PC-9 (cell line): ENCODE data around the gene LCN10. TPM values are rescaled to one million over a fixed set of nuclear protein-coding genes. Genes with fewer than 3 reads are reported as not detected.

Source experiments
- BruUV-seq: library from RNA; stranded (reverse); fragments of 400-500 nt; replicated peaks from 2 replicates; lab custom pipeline; 2021; lab: Mats Ljungman, UMichigan
- CTCF ChIA-PET: fragments of 300-600 bp; sonication (Branson Sonifier 250); formaldehyde crosslinking; loops from one replicate; lab custom pipeline; 2022; ENCODE audit warnings: antibody characterized with exemption; lab: Charles Lee
- POLR2A ChIA-PET: fragments of 300-600 bp; sonication (Branson Sonifier 250); formaldehyde crosslinking; loops from one replicate; lab custom pipeline; 2022; ENCODE audit warnings: antibody characterized with exemption; ENCODE audit not compliant: unreplicated experiment; lab: Charles Lee
- DNase-seq, 2 experiments: peaks; one replicate each; pipeline versions ENCODE4 v3.0.0 to v3.0.0-alpha.2; 2015 to 2022; ENCODE audit warnings: mixed read lengths in 1 of 2
- H2AFZ ChIP-seq: fragments of 200-600 bp; sonication (generic); 2 replicates; pipeline ENCODE4 v1.8.1; 2017; ENCODE audit warnings: antibody characterized with exemption
- H3F3A ChIP-seq: fragments of 200-600 bp; sonication (generic); 2 replicates; pipeline ENCODE4 v1.8.1; 2017; ENCODE audit warnings: antibody characterized with exemption, mild to moderate bottlenecking, low read depth; ENCODE audit not compliant: insufficient read depth
- H3K27ac ChIP-seq: fragments of 200-600 bp; sonication (generic); 2 replicates; pipeline ENCODE4 v1.6.1; 2016; ENCODE audit warnings: mixed run types
- H3K27me3 ChIP-seq: fragments of 200-600 bp; sonication (generic); 2 replicates; pipeline ENCODE4 v1.6.1; 2016; ENCODE audit warnings: low read depth, mixed run types; ENCODE audit not compliant: insufficient read depth
- H3K36me3 ChIP-seq: fragments of 200-600 bp; sonication (generic); 2 replicates; pipeline ENCODE4 v1.6.1; 2016; ENCODE audit warnings: low read depth, mixed run types
- H3K4me1 ChIP-seq: fragments of 200-600 bp; sonication (generic); replicated peaks from 2 replicates; pipeline ENCODE4 v1.6.1; 2016; ENCODE audit warnings: mixed run types; ENCODE audit not compliant: insufficient read depth
- H3K4me2 ChIP-seq: fragments of 200-600 bp; sonication (generic); 2 replicates; pipeline ENCODE4 v1.6.1; 2017; ENCODE audit warnings: mixed run types
- H3K4me3 ChIP-seq: fragments of 200-600 bp; sonication (generic); 2 replicates; pipeline ENCODE4 v1.6.1; 2016; ENCODE audit warnings: mixed run types
- H3K79me2 ChIP-seq: fragments of 200-600 bp; sonication (generic); 2 replicates; pipeline ENCODE4 v1.6.1; 2017; ENCODE audit warnings: low read depth, mixed run types
- H3K9me2 ChIP-seq: fragments of 200-600 bp; sonication (generic); 2 replicates; pipeline ENCODE4 v1.8.1; 2017; ENCODE audit warnings: mild to moderate bottlenecking; ENCODE audit not compliant: insufficient read depth
- H3K9me3 ChIP-seq: fragments of 200-600 bp; sonication (generic); 2 replicates; pipeline ENCODE4 v1.8.1; 2016; ENCODE audit warnings: low read depth; ENCODE audit not compliant: insufficient read depth
- H4K20me1 ChIP-seq: fragments of 200-600 bp; sonication (generic); 2 replicates; pipeline ENCODE4 v1.8.1; 2017; ENCODE audit not compliant: insufficient read depth
- EZH2 ChIP-seq: fragments of 200-600 bp; sonication (generic); IDR thresholded peaks from 2 replicates; pipeline ENCODE4 v1.8.0; 2017; ENCODE audit warnings: antibody characterized with exemption, low read depth
- intact Hi-C: fragments of 100-400 bp; cut with micrococcal nuclease; formaldehyde crosslinking; loops from one replicate; pipeline ENCODE4 v1.10.0; 2022; ENCODE audit not compliant: unreplicated experiment
- total RNA-seq: library from RNA; stranded (reverse); gene quantifications from 2 replicates; pipeline ENCODE4 v1.2.3, GENCODE V29; 2021
- TF ChIP-seq, protein P1 (sequence below): fragments of 200-600 bp; sonication (generic); conservative IDR thresholded peaks from 2 replicates; pipeline ENCODE4 v1.6.1; 2017; ENCODE audit warnings: mixed run types, antibody characterized with exemption, mild to moderate bottlenecking, moderate library complexity

Gene LCN10
- total RNA-seq, 1 experiment from 2014 or later: 0.94 TPM

DNA sequence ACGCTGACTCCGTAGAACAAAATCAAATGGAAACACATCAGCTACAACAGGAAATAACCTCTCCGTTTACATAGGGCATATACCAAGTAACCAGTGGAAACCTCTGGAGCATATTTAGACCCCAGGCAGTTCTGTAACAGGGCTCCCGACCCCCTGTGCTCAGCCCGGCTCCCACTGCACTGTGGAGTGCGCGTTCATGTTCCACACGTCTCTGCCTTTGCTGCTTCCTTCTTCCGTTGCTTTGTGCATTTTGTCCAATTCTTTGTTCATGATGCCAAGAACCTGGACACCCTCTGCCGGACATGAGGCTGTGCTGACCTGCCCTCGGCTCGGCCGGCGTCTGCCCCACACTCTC, 49.6 kb downstream of the LCN10 start:
- intact Hi-C loops: loop anchor here (5.0 kb wide), 1 partner anchor 146 kb away; the partner anchor contains the start of gene NOTCH1
- Histone ChIP-seq H2AFZ (no peak overlapping the region), H3F3A (peaks cover 37% of the 10 kb centered on the region), H3K36me3 (no peaks in the 10 kb centered on the region), H4K20me1 (no peaks in the 10 kb centered on the region), H3K4me3 (no peak overlapping the region), H3K27me3 (no peaks in the 10 kb centered on the region), H3K9me2 (no peaks in the 10 kb centered on the region), H3K4me2 (peak overlapping the region; percentile 46), H3K79me2 (no peaks in the 10 kb centered on the region), H3K9me3 (no peaks in the 10 kb centered on the region), H3K27ac (peak overlapping the region; percentile 94), H3K4me1 (peaks cover 52% of the 10 kb centered on the region)
- POLR2A ChIA-PET: interaction anchor here (0.6 to 0.9 kb wide), 3 partner anchors 11 to 330 kb away, joined by 3 to 12 read pairs (median 6); partner anchors contain the start of gene DNLZ
- DNase-seq: no peak
- no peak for TF ChIP-seq EZH2
- TF ChIP-seq, protein P1, sequence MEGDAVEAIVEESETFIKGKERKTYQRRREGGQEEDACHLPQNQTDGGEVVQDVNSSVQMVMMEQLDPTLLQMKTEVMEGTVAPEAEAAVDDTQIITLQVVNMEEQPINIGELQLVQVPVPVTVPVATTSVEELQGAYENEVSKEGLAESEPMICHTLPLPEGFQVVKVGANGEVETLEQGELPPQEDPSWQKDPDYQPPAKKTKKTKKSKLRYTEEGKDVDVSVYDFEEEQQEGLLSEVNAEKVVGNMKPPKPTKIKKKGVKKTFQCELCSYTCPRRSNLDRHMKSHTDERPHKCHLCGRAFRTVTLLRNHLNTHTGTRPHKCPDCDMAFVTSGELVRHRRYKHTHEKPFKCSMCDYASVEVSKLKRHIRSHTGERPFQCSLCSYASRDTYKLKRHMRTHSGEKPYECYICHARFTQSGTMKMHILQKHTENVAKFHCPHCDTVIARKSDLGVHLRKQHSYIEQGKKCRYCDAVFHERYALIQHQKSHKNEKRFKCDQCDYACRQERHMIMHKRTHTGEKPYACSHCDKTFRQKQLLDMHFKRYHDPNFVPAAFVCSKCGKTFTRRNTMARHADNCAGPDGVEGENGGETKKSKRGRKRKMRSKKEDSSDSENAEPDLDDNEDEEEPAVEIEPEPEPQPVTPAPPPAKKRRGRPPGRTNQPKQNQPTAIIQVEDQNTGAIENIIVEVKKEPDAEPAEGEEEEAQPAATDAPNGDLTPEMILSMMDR: no peak
- CTCF ChIA-PET: interaction anchor here (0.7 to 1.1 kb wide), 4 partner anchors 20 to 292 kb away, joined by 3 to 7 read pairs (median 4); no protein-coding TSS in a partner anchor
- BruUV-seq: TSS peak; percentile 33

- no peaks in the 10 kb centered on the region for H4K20me1 ChIP-seq
- BruUV-seq: no TSS peak
- no peak for DNase-seq
- H3K9me3 ChIP-seq: no peaks in the 10 kb centered on the region
- no peaks in the 10 kb centered on the region for H3K79me2 ChIP-seq
- H2AFZ ChIP-seq: no peak overlapping the region
- peaks cover 57% of the 10 kb centered on the region for H3K4me1 ChIP-seq
- peak overlapping the region; percentile 46; the same call in 1 of the 2 replicates for H3K4me2 ChIP-seq
- H3K9me2 ChIP-seq: no peaks in the 10 kb centered on the region
- no peak for TF ChIP-seq EZH2
- no peak overlapping the region for H3K27ac ChIP-seq
- H3K36me3 ChIP-seq: no peaks in the 10 kb centered on the region
- CTCF ChIA-PET: no interaction called here
- POLR2A ChIA-PET: no interaction called here
- intact Hi-C loops: loop anchor here (5.0 kb wide), 1 partner anchor 145 kb away; the partner anchor contains the start of gene NOTCH1
- no peak overlapping the region for H3K4me3 ChIP-seq
- peaks cover 38% of the 10 kb centered on the region for H3F3A ChIP-seq
- H3K27me3 ChIP-seq: no peaks in the 10 kb centered on the region
These were observed 50.3 kb downstream of the LCN10 start for GRCh38 chr9:136692185-136693134.

- Histone ChIP-seq H3K27me3 (no peaks in the 10 kb centered on the region), H3K79me2 (peaks cover under 1% of the 10 kb centered on the region), H3K4me1 (peaks cover 57% of the 10 kb centered on the region), H3K4me3 (no peak overlapping the region), H3K27ac (no peak overlapping the region), H3K9me3 (no peaks in the 10 kb centered on the region), H3F3A (peaks cover 38% of the 10 kb centered on the region), H2AFZ (no peak overlapping the region), H3K4me2 (no peak overlapping the region), H4K20me1 (no peaks in the 10 kb centered on the region), H3K9me2 (no peaks in the 10 kb centered on the region), H3K36me3 (no peaks in the 10 kb centered on the region)
- no TSS peak for BruUV-seq
- CTCF ChIA-PET: no interaction called here
- POLR2A ChIA-PET: no interaction called here
- DNase-seq: no peak
- TF ChIP-seq EZH2: no peak
- TF ChIP-seq, protein P1: no peak
- intact Hi-C loops: loop anchor here (5.0 kb wide), 1 partner anchor 144 kb away; the partner anchor contains the start of gene NOTCH1
These were observed 51.2 kb downstream of the LCN10 start for GRCh38 chr9:136691316-136692184.
